Endodermal cell (in vitro differentiated cells): Measurements from ENCODE around the gene INPP4B. TPM values are rescaled to one million over a fixed set of nuclear protein-coding genes. Genes with fewer than 3 reads are reported as not detected.

Experiments used
- DNase-seq: peaks from one replicate; pipeline ENCODE4 v3.0.0-alpha.2; 2017
- H3K27ac ChIP-seq: 2 replicates; pipeline ENCODE4 v1.5.1; 2013; ENCODE audit warnings: mild to moderate bottlenecking, low read depth, low read length, moderate library complexity
- H3K27me3 ChIP-seq: 2 replicates; pipeline ENCODE4 v1.6.1; 2013; ENCODE audit warnings: mild to moderate bottlenecking, low read length, moderate library complexity; ENCODE audit not compliant: insufficient read depth, control insufficient read depth, poor library complexity, severe bottlenecking
- H3K36me3 ChIP-seq: 2 replicates; pipeline ENCODE4 v1.7.0; 2013; ENCODE audit warnings: mild to moderate bottlenecking, low read length, moderate library complexity; ENCODE audit not compliant: control insufficient read depth, insufficient read depth
- H3K4me1 ChIP-seq: one replicate; pipeline ENCODE4 v1.7.0; 2013; ENCODE audit warnings: low read length; ENCODE audit not compliant: control insufficient read depth, insufficient read depth
- H3K4me3 ChIP-seq: 2 replicates; pipeline ENCODE4 v1.5.1; 2013; ENCODE audit warnings: mild to moderate bottlenecking, low read length, moderate library complexity
- H3K9ac ChIP-seq: 2 replicates; pipeline ENCODE4 v1.6.1; 2013; ENCODE audit warnings: mild to moderate bottlenecking, low read length, moderate library complexity; ENCODE audit not compliant: poor library complexity, severe bottlenecking; ENCODE audit errors: extremely low read depth
- H3K9me3 ChIP-seq: 2 replicates; pipeline ENCODE4 v1.6.1; 2013; ENCODE audit warnings: mild to moderate bottlenecking, low read length, moderate library complexity; ENCODE audit not compliant: control insufficient read depth
- H3K27ac Mint-ChIP-seq: 2 replicates; pipeline ENCODE4 v1.8.0; 2020; ENCODE audit warnings: mixed read lengths
- H3K27me3 Mint-ChIP-seq: 2 replicates; pipeline ENCODE4 v1.8.0; 2021; ENCODE audit warnings: mild to moderate bottlenecking, mixed read lengths; ENCODE audit not compliant: insufficient read depth
- H3K36me3 Mint-ChIP-seq: 2 replicates; pipeline ENCODE4 v1.8.0; 2020; ENCODE audit warnings: low read depth, mixed read lengths
- H3K4me1 Mint-ChIP-seq: 2 replicates; pipeline ENCODE4 v1.8.0; 2020; ENCODE audit warnings: mixed read lengths
- H3K4me3 Mint-ChIP-seq: 2 replicates; pipeline ENCODE4 v1.8.0; 2020; ENCODE audit warnings: mild to moderate bottlenecking, moderate library complexity, mixed read lengths
- H3K9me3 Mint-ChIP-seq: 2 replicates; pipeline ENCODE4 v1.8.0; 2020; ENCODE audit warnings: mild to moderate bottlenecking, mixed read lengths
- WGBS, 2 experiments: methylation state at CpG; one replicate each; pipeline versions ENCODE4 v1.1.5 to v1.1.7; 2013; ENCODE audit warnings: missing lambda C conversion rate in 2 of 2, mixed read lengths in 1 of 2; ENCODE audit not compliant: insufficient coverage in 1 of 2, insufficient read length in 1 of 2; 5-methylcytosine and 5-hydroxymethylcytosine counted together
- total RNA-seq, 2 donors: library from RNA; stranded (reverse); fragmentation: NEBNext Ultra II Directional in 1 of 2; extraction: Animal tissue kit (Norgen Biotek cat#: 25700) in 1 of 2; gene quantifications; 2 replicates in 1 of 2; 3 replicates in 1 of 2; pipeline ENCODE4 v1.2.1, GENCODE V29; 2021
- TF ChIP-seq, protein P1 (sequence below): fragments of 200-600 bp; sonication (generic); conservative IDR thresholded peaks from 2 replicates; pipeline ENCODE4 v1.5.0; 2021; ENCODE audit warnings: antibody characterized with exemption, mild to moderate bottlenecking

Gene INPP4B
- total RNA-seq, 2 donors from 2014 or later: 0.64 to 0.66 TPM

DNA sequence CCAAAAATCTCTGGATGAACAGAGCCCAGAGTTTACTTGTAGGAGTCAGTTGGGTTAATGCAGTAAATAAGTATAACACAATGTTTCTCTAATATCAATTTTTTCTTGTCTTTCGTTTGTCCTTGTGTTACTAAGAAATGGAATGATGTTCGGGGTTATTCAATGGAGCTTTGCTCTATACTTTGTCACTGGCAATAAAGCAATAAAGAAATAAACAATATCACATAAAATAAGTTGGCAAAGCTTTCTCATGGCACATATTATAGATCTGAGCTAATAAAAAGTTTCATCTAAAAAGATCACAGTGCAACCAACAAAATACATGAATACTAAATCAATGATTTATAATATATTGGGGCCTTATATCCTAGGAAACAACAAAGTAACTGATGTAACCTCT, 32.7 kb downstream of the INPP4B start:
- no peak overlapping the region for H3K4me3 Mint-ChIP-seq
- Histone ChIP-seq H3K4me1 (no peaks in the 10 kb centered on the region), H3K27me3 (no peaks in the 10 kb centered on the region), H3K9ac (no peak overlapping the region), H3K36me3 (no peaks in the 10 kb centered on the region), H3K4me3 (no peak overlapping the region), H3K9me3 (no peaks in the 10 kb centered on the region), H3K27ac (no peak overlapping the region)
- H3K27me3 Mint-ChIP-seq: no peaks in the 10 kb centered on the region
- TF ChIP-seq, protein P1, sequence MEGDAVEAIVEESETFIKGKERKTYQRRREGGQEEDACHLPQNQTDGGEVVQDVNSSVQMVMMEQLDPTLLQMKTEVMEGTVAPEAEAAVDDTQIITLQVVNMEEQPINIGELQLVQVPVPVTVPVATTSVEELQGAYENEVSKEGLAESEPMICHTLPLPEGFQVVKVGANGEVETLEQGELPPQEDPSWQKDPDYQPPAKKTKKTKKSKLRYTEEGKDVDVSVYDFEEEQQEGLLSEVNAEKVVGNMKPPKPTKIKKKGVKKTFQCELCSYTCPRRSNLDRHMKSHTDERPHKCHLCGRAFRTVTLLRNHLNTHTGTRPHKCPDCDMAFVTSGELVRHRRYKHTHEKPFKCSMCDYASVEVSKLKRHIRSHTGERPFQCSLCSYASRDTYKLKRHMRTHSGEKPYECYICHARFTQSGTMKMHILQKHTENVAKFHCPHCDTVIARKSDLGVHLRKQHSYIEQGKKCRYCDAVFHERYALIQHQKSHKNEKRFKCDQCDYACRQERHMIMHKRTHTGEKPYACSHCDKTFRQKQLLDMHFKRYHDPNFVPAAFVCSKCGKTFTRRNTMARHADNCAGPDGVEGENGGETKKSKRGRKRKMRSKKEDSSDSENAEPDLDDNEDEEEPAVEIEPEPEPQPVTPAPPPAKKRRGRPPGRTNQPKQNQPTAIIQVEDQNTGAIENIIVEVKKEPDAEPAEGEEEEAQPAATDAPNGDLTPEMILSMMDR: no peak
- no peak for DNase-seq
- no peaks in the 10 kb centered on the region for H3K9me3 Mint-ChIP-seq
- no peak overlapping the region for H3K27ac Mint-ChIP-seq
- H3K36me3 Mint-ChIP-seq: no peaks in the 10 kb centered on the region
- WGBS, 2 experiments: no CpG with 5 or more reads among the region's 2 CpGs
- no peaks in the 10 kb centered on the region for H3K4me1 Mint-ChIP-seq

DNA sequence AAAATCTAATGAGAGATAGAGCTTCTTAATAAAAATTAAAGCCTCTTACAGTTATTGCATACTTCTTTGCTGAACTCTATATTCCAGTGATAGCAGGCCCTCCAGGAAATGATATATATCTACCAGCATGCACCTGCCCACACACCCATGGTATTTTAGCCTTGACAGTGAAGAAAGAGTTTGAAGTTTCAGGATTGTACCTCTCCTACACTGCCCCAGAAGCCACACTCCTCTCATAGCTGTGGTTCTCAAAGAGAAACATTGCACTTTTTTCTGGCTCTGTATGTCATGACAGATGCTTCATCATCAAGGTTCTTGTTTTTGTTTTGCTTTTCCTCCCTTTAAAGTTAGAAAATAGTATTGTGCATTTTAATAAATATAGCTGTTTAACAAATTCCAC, 34.0 kb downstream of the INPP4B start:
- no peaks in the 10 kb centered on the region for H3K27me3 Mint-ChIP-seq
- Histone ChIP-seq H3K9ac (no peak overlapping the region), H3K27ac (no peak overlapping the region), H3K4me1 (no peaks in the 10 kb centered on the region), H3K9me3 (no peaks in the 10 kb centered on the region), H3K27me3 (no peaks in the 10 kb centered on the region), H3K36me3 (no peaks in the 10 kb centered on the region), H3K4me3 (no peak overlapping the region)
- no peak overlapping the region for H3K27ac Mint-ChIP-seq
- TF ChIP-seq, protein P1: no peak
- no peaks in the 10 kb centered on the region for H3K36me3 Mint-ChIP-seq
- H3K9me3 Mint-ChIP-seq: no peaks in the 10 kb centered on the region
- H3K4me3 Mint-ChIP-seq: no peak overlapping the region
- no peak for DNase-seq
- H3K4me1 Mint-ChIP-seq: no peaks in the 10 kb centered on the region

DNA sequence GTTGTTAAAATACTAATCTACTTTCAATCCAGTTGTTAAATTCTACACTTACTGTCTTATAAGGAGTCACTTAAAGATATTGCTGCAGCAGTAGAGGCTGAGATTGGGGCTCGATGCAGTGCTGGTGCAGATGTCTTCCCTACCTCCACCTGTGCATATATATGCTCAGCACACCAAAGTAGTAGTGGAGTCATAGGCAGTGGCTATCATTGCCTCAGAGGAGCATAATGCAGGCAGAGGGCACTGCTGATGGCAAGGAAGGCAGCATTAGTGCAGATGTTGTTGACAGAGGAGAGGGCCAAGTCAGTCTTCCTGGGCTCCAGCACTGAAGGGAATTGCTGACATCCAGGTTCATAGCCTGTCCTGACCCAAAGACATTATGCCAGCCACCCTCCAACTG, 35.1 kb downstream of the INPP4B start:
- Histone ChIP-seq H3K9ac (no peak overlapping the region), H3K36me3 (no peaks in the 10 kb centered on the region), H3K27ac (no peak overlapping the region), H3K27me3 (no peaks in the 10 kb centered on the region), H3K9me3 (no peaks in the 10 kb centered on the region), H3K4me1 (no peaks in the 10 kb centered on the region), H3K4me3 (no peak overlapping the region)
- H3K4me1 Mint-ChIP-seq: no peaks in the 10 kb centered on the region
- H3K36me3 Mint-ChIP-seq: no peaks in the 10 kb centered on the region
- TF ChIP-seq, protein P1: no peak
- WGBS, 2 experiments: 88% methylated on average over 1 of the region's 1 CpG; no CpG with 5 or more reads in 1 of the 2 experiments
- H3K9me3 Mint-ChIP-seq: no peaks in the 10 kb centered on the region
- H3K4me3 Mint-ChIP-seq: no peak overlapping the region
- H3K27ac Mint-ChIP-seq: no peak overlapping the region
- H3K27me3 Mint-ChIP-seq: no peaks in the 10 kb centered on the region
- DNase-seq: no peak
